ENCODE results near the gene USP25.
A peak's percentile ranks its signal among the peaks of the same experiment; 100 is the strongest.

The USP25 gene

DNA sequence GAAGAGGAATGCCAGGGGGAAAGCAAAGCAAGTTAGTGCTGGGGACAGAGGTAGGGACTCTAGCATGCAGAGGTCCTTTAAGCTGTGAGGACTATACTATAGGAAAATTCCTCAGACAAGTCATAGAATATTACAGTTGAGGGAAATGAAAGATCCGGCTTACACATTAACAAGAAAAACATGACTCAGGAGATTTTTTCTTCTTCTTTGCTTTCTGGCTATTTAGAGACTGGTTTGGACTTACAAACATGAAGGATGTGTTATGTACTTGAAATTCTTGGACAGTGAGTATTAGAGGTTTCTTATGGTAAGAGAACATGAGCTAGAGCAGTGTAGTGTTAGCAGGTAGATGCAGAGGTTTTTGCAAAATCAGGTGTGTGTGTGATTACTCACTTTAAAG is 24.9 kb downstream of the USP25 start:
- ATAC-seq (ENCODE audit: low read depth) (peak; percentile 94), DNase-seq (ENCODE audit: low spot score) (no peak)
- TF ChIP-seq, protein P1, sequence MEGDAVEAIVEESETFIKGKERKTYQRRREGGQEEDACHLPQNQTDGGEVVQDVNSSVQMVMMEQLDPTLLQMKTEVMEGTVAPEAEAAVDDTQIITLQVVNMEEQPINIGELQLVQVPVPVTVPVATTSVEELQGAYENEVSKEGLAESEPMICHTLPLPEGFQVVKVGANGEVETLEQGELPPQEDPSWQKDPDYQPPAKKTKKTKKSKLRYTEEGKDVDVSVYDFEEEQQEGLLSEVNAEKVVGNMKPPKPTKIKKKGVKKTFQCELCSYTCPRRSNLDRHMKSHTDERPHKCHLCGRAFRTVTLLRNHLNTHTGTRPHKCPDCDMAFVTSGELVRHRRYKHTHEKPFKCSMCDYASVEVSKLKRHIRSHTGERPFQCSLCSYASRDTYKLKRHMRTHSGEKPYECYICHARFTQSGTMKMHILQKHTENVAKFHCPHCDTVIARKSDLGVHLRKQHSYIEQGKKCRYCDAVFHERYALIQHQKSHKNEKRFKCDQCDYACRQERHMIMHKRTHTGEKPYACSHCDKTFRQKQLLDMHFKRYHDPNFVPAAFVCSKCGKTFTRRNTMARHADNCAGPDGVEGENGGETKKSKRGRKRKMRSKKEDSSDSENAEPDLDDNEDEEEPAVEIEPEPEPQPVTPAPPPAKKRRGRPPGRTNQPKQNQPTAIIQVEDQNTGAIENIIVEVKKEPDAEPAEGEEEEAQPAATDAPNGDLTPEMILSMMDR (IDR thresholded peaks at IDR 0.05; ENCODE audit: poor library complexity, severe bottlenecking), result no peak
- Histone ChIP-seq H3K4me3 (ENCODE audit: severe bottlenecking) (no peak overlapping the region), H3K27me3 (ENCODE audit: insufficient read depth, poor library complexity, severe bottlenecking) (no peaks in the 10 kb centered on the region), H3K36me3 (ENCODE audit: low read depth) (no peaks in the 10 kb centered on the region), H3K9me3 (ENCODE audit: severe bottlenecking) (no peaks in the 10 kb centered on the region), H3K27ac (ENCODE audit: poor library complexity, severe bottlenecking) (peak overlapping the region; percentile 83), H3K4me1 (ENCODE audit: insufficient read depth, poor library complexity, severe bottlenecking) (peaks cover 34% of the 10 kb centered on the region)

GRCh38 chr21:15755125-15755524 is 25.3 kb downstream of the USP25 start:
- ATAC-seq (ENCODE audit: low read depth) (no peak), DNase-seq (ENCODE audit: low spot score) (no peak)
- H3K4me3 ChIP-seq (ENCODE audit: severe bottlenecking), result no peak overlapping the region
- H3K4me1 ChIP-seq (ENCODE audit: insufficient read depth, poor library complexity, severe bottlenecking), result peaks cover 34% of the 10 kb centered on the region
- TF ChIP-seq, protein P1 (IDR thresholded peaks at IDR 0.05; ENCODE audit: poor library complexity, severe bottlenecking), result no peak
- H3K36me3 ChIP-seq (ENCODE audit: low read depth), result no peaks in the 10 kb centered on the region
- peak overlapping the region; percentile 83 for H3K27ac ChIP-seq (ENCODE audit: poor library complexity, severe bottlenecking)
- H3K9me3 ChIP-seq (ENCODE audit: severe bottlenecking), result no peaks in the 10 kb centered on the region
- no peaks in the 10 kb centered on the region for H3K27me3 ChIP-seq (ENCODE audit: insufficient read depth, poor library complexity, severe bottlenecking)

GRCh38 chr21:15759469-15759868 is 29.7 kb downstream of the USP25 start:
- Histone ChIP-seq H3K9me3 (ENCODE audit: severe bottlenecking) (no peaks in the 10 kb centered on the region), H3K4me1 (ENCODE audit: insufficient read depth, poor library complexity, severe bottlenecking) (peaks cover 10% of the 10 kb centered on the region), H3K27ac (ENCODE audit: poor library complexity, severe bottlenecking) (no peak overlapping the region), H3K36me3 (ENCODE audit: low read depth) (peaks cover 21% of the 10 kb centered on the region), H3K4me3 (ENCODE audit: severe bottlenecking) (no peak overlapping the region), H3K27me3 (ENCODE audit: insufficient read depth, poor library complexity, severe bottlenecking) (no peaks in the 10 kb centered on the region)
- ATAC-seq (ENCODE audit: low read depth) (no peak), DNase-seq (ENCODE audit: low spot score) (no peak)
- TF ChIP-seq, protein P1 (IDR thresholded peaks at IDR 0.05; ENCODE audit: poor library complexity, severe bottlenecking), result no peak

GRCh38 chr21:15761507-15762100 is 31.8 kb downstream of the USP25 start:
- H3K4me1 ChIP-seq (ENCODE audit: insufficient read depth, poor library complexity, severe bottlenecking), result no peaks in the 10 kb centered on the region
- H3K4me3 ChIP-seq (ENCODE audit: severe bottlenecking), result no peak overlapping the region
- DNase-seq (ENCODE audit: low spot score) (no peak), ATAC-seq (ENCODE audit: low read depth) (no peak)
- no peak overlapping the region for H3K27ac ChIP-seq (ENCODE audit: poor library complexity, severe bottlenecking)
- TF ChIP-seq, protein P1 (IDR thresholded peaks at IDR 0.05; ENCODE audit: poor library complexity, severe bottlenecking), result no peak
- H3K9me3 ChIP-seq (ENCODE audit: severe bottlenecking), result no peaks in the 10 kb centered on the region
- peaks cover 36% of the 10 kb centered on the region for H3K36me3 ChIP-seq (ENCODE audit: low read depth)
- no peaks in the 10 kb centered on the region for H3K27me3 ChIP-seq (ENCODE audit: insufficient read depth, poor library complexity, severe bottlenecking)

DNA sequence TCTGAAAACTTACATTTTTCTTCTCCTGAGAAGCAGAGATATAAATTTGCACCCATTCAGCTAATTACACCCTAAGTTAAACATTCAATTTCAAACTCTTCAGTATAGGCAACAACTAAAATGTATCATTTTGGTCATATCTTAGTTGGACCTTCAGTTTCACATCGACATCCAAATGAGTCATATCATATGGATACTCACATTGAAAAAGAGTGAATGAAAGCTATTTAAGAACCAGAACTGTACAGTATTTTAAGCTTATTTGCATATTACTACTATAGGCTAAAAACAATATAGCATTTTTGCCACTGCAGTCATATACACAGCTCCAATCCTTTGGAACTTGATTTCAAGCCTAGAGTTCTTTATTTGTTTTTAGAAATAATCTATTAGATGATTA is 33.6 kb downstream of the USP25 start:
- Histone ChIP-seq H3K36me3 (ENCODE audit: low read depth) (peaks cover 40% of the 10 kb centered on the region), H3K9me3 (ENCODE audit: severe bottlenecking) (no peaks in the 10 kb centered on the region)

More for the DNA sequence above, 33.6 kb downstream of the USP25 start:
- TF ChIP-seq, protein P1 (IDR thresholded peaks at IDR 0.05; ENCODE audit: poor library complexity, severe bottlenecking), result no peak
- ATAC-seq (ENCODE audit: low read depth), result no peak
- Histone ChIP-seq H3K27me3 (ENCODE audit: insufficient read depth, poor library complexity, severe bottlenecking) (no peaks in the 10 kb centered on the region), H3K4me1 (ENCODE audit: insufficient read depth, poor library complexity, severe bottlenecking) (peaks cover 12% of the 10 kb centered on the region), H3K27ac (ENCODE audit: poor library complexity, severe bottlenecking) (no peak overlapping the region), H3K4me3 (ENCODE audit: severe bottlenecking) (no peak overlapping the region)
- DNase-seq (ENCODE audit: low spot score), result no peak

Measured in RWPE2 (cell line).